Nephron (organoid): ENCODE results near the gene KCNK3.
A peak's percentile ranks its signal among the peaks of the same experiment; 100 is the strongest.
"Not testable (repeated sequence)": the region's sequence is repeated elsewhere in the genome, so short reads cannot be mapped to it uniquely, and the experiment has no call there.

Experiments
- H3K27ac Mint-ChIP-seq, 3 experiments: 2 replicates each; pipeline ENCODE4 v1.8.0; 2020; ENCODE audit warnings: mixed read lengths in 3 of 3, mild to moderate bottlenecking in 2 of 3, moderate library complexity in 1 of 3
- H3K27me3 Mint-ChIP-seq: 2 replicates; pipeline ENCODE4 v1.8.0; 2021; ENCODE audit warnings: low read depth, mild to moderate bottlenecking, moderate library complexity, mixed read lengths
- H3K36me3 Mint-ChIP-seq: 2 replicates; pipeline ENCODE4 v1.8.0; 2020; ENCODE audit warnings: low read depth, mixed read lengths
- H3K4me1 Mint-ChIP-seq: 2 replicates; pipeline ENCODE4 v1.8.0; 2020; ENCODE audit warnings: mixed read lengths
- H3K4me3 Mint-ChIP-seq, 3 experiments: 2 replicates each; pipeline ENCODE4 v1.8.0; 2020; ENCODE audit warnings: mild to moderate bottlenecking in 3 of 3, mixed read lengths in 3 of 3, moderate library complexity in 2 of 3
- H3K9me3 Mint-ChIP-seq: 2 replicates; pipeline ENCODE4 v1.8.0; 2020; ENCODE audit warnings: mixed read lengths
- CTCF ChIP-seq, 3 experiments: fragments of 200-600 bp; sonication (generic); IDR thresholded peaks; one replicate each; pipeline ENCODE4 v1.5.0; 2021; ENCODE audit warnings: antibody characterized with exemption in 3 of 3; ENCODE audit not compliant: unreplicated experiment in 3 of 3

The KCNK3 gene

GRCh38 chr2:26754972-26755670, 62.6 kb downstream of the KCNK3 start:
- no peak for TF ChIP-seq CTCF (IDR thresholded peaks at IDR 0.05; ENCODE audit: unreplicated experiment in 3 of 3)
- Mint-ChIP-seq H3K4me3 (no peak overlapping the region), H3K27ac (peak overlapping the region in 1 of 3 experiments; percentile 39), H3K27me3 (peaks cover 26% of the 10 kb centered on the region), H3K4me1 (peaks cover 20% of the 10 kb centered on the region), H3K9me3 (no peaks in the 10 kb centered on the region), H3K36me3 (no peaks in the 10 kb centered on the region)

- Mint-ChIP-seq H3K36me3 (no peaks in the 10 kb centered on the region), H3K27ac (no peak overlapping the region), H3K27me3 (peaks cover 25% of the 10 kb centered on the region), H3K4me3 (no peak overlapping the region), H3K9me3 (no peaks in the 10 kb centered on the region), H3K4me1 (peaks cover 13% of the 10 kb centered on the region)
- TF ChIP-seq CTCF (IDR thresholded peaks at IDR 0.05; ENCODE audit: unreplicated experiment in 3 of 3), result no peak
Measured at GRCh38 chr2:26756337-26756736, 63.8 kb downstream of the KCNK3 start.

GRCh38 chr2:26757873-26758789, 65.6 kb downstream of the KCNK3 start:
- no peaks in the 10 kb centered on the region for H3K36me3 Mint-ChIP-seq
- H3K4me1 Mint-ChIP-seq, result peaks cover 13% of the 10 kb centered on the region
- peaks cover 25% of the 10 kb centered on the region for H3K27me3 Mint-ChIP-seq
- TF ChIP-seq CTCF (IDR thresholded peaks at IDR 0.05; ENCODE audit: unreplicated experiment in 3 of 3), result no peak
- no peak overlapping the region for H3K4me3 Mint-ChIP-seq
- peak overlapping the region; percentile 33 to 49 (median 37) for H3K27ac Mint-ChIP-seq
- no peaks in the 10 kb centered on the region for H3K9me3 Mint-ChIP-seq

- H3K4me1 Mint-ChIP-seq, result peaks cover 13% of the 10 kb centered on the region
- TF ChIP-seq CTCF (IDR thresholded peaks at IDR 0.05; ENCODE audit: unreplicated experiment in 3 of 3), result no peak
- H3K36me3 Mint-ChIP-seq, result no peaks in the 10 kb centered on the region
- no peak overlapping the region for H3K4me3 Mint-ChIP-seq
- H3K27me3 Mint-ChIP-seq, result peaks cover 21% of the 10 kb centered on the region
- H3K27ac Mint-ChIP-seq, result peak overlapping the region in 2 of 3 experiments; percentile 33 to 49
- no peaks in the 10 kb centered on the region for H3K9me3 Mint-ChIP-seq
Measured at GRCh38 chr2:26758790-26759321, 66.3 kb downstream of the KCNK3 start.

GRCh38 chr2:26759845-26760244, 67.3 kb downstream of the KCNK3 start:
- Mint-ChIP-seq H3K27me3 (peaks cover 14% of the 10 kb centered on the region), H3K4me1 (peaks cover 17% of the 10 kb centered on the region), H3K4me3 (no peak overlapping the region), H3K27ac (no peak overlapping the region), H3K36me3 (no peaks in the 10 kb centered on the region), H3K9me3 (no peaks in the 10 kb centered on the region)
- TF ChIP-seq CTCF (IDR thresholded peaks at IDR 0.05; ENCODE audit: unreplicated experiment in 3 of 3), result no peak

- H3K4me1 Mint-ChIP-seq, result peaks cover 24% of the 10 kb centered on the region
- not testable (repeated sequence) for H3K9me3 Mint-ChIP-seq, H3K36me3 Mint-ChIP-seq, H3K27ac Mint-ChIP-seq
- H3K27me3 Mint-ChIP-seq, result peaks cover 14% of the 10 kb centered on the region
- H3K4me3 Mint-ChIP-seq, result peak overlapping the region; percentile 21 to 54 (median 38)
Measured at GRCh38 chr2:26760991-26761390, 68.5 kb downstream of the KCNK3 start.
